ENCODE results near the gene DNAL1. TPM values are rescaled to one million over a fixed set of nuclear protein-coding genes. Genes with fewer than 3 reads are reported as not detected.
"Not testable (repeated sequence)": the region's sequence is repeated elsewhere in the genome, so short reads cannot be mapped to it uniquely, and the experiment has no call there.

The DNAL1 gene
- total RNA-seq, 1 donor from 2014 or later: 14.7 TPM

GRCh38 chr14:73696466-73697400, 51.9 kb downstream of the DNAL1 start:
- no peak for ATAC-seq
- H3K4me3 ChIP-seq: no peak overlapping the region
- DNase-seq: no peak
- H3K27ac ChIP-seq: no peak overlapping the region
- no peaks in the 10 kb centered on the region for H3K27me3 ChIP-seq (ENCODE audit: low read depth)
- no peaks in the 10 kb centered on the region for H3K9me3 ChIP-seq
- no peaks in the 10 kb centered on the region for H3K4me1 ChIP-seq
- TF ChIP-seq, protein P1, sequence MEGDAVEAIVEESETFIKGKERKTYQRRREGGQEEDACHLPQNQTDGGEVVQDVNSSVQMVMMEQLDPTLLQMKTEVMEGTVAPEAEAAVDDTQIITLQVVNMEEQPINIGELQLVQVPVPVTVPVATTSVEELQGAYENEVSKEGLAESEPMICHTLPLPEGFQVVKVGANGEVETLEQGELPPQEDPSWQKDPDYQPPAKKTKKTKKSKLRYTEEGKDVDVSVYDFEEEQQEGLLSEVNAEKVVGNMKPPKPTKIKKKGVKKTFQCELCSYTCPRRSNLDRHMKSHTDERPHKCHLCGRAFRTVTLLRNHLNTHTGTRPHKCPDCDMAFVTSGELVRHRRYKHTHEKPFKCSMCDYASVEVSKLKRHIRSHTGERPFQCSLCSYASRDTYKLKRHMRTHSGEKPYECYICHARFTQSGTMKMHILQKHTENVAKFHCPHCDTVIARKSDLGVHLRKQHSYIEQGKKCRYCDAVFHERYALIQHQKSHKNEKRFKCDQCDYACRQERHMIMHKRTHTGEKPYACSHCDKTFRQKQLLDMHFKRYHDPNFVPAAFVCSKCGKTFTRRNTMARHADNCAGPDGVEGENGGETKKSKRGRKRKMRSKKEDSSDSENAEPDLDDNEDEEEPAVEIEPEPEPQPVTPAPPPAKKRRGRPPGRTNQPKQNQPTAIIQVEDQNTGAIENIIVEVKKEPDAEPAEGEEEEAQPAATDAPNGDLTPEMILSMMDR (IDR thresholded peaks at IDR 0.05): no peak
- intact Hi-C loops (cut with DNase I): no loop called here
- H3K36me3 ChIP-seq: peaks cover 37% of the 10 kb centered on the region

- intact Hi-C loops (cut with DNase I): no loop called here
- Histone ChIP-seq H3K4me1 (no peaks in the 10 kb centered on the region), H3K9me3 (no peaks in the 10 kb centered on the region), H3K4me3 (no peak overlapping the region), H3K27me3 (ENCODE audit: low read depth) (no peaks in the 10 kb centered on the region), H3K27ac (no peak overlapping the region), H3K36me3 (peaks cover 18% of the 10 kb centered on the region)
- ATAC-seq (no peak), DNase-seq (no peak)
- TF ChIP-seq, protein P1 (IDR thresholded peaks at IDR 0.05): no peak
These were observed 55.5 kb downstream of the DNAL1 start for GRCh38 chr14:73700325-73700724.

DNA sequence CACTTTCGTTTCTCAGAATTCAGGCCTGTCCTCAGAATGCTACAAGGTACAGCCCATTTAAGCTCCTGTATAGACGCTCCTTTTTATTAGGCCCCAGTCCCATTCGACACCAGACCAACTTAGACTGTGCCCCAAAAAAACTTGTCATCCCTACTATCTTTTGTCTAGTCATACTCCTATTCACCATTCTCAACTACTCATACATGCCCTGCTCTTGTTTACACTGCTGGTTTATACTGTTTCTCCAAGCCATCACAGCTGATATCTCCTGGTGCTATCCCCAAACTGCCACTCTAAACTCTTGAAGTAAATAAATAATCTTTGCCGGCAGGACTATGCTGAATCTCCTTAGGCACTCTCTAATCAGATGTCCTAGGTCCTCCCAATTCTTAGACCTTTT, 63.3 kb downstream of the DNAL1 start:
- not testable (repeated sequence) for DNase-seq

GRCh38 chr14:73709904-73710469, 65.2 kb downstream of the DNAL1 start:
- DNase-seq (no peak), ATAC-seq (no peak)
- intact Hi-C loops (cut with DNase I): no loop called here
- Histone ChIP-seq H3K4me3 (no peak overlapping the region), H3K4me1 (peaks cover 34% of the 10 kb centered on the region), H3K36me3 (no peaks in the 10 kb centered on the region), H3K27ac (no peak overlapping the region), H3K27me3 (ENCODE audit: low read depth) (no peaks in the 10 kb centered on the region), H3K9me3 (no peaks in the 10 kb centered on the region)
- TF ChIP-seq, protein P1 (IDR thresholded peaks at IDR 0.05): no peak

More for the DNA sequence above, 63.3 kb downstream of the DNAL1 start:
- ATAC-seq; H3K27me3 ChIP-seq (ENCODE audit: low read depth); H3K4me3 ChIP-seq; intact Hi-C loops (cut with DNase I); H3K36me3 ChIP-seq; H3K27ac ChIP-seq; H3K9me3 ChIP-seq: not testable (repeated sequence)
- peaks cover 25% of the 10 kb centered on the region for H3K4me1 ChIP-seq

GRCh38 chr14:73710737-73711136, 66.0 kb downstream of the DNAL1 start:
- ATAC-seq (no peak), DNase-seq (no peak)
- H3K27ac ChIP-seq: no peak overlapping the region
- H3K36me3 ChIP-seq: peaks cover 5% of the 10 kb centered on the region
- TF ChIP-seq, protein P1 (IDR thresholded peaks at IDR 0.05): no peak
- no peaks in the 10 kb centered on the region for H3K27me3 ChIP-seq (ENCODE audit: low read depth)
- H3K4me3 ChIP-seq: no peak overlapping the region
- peaks cover 34% of the 10 kb centered on the region for H3K4me1 ChIP-seq
- no peaks in the 10 kb centered on the region for H3K9me3 ChIP-seq
- intact Hi-C loops (cut with DNase I): no loop called here

DNA sequence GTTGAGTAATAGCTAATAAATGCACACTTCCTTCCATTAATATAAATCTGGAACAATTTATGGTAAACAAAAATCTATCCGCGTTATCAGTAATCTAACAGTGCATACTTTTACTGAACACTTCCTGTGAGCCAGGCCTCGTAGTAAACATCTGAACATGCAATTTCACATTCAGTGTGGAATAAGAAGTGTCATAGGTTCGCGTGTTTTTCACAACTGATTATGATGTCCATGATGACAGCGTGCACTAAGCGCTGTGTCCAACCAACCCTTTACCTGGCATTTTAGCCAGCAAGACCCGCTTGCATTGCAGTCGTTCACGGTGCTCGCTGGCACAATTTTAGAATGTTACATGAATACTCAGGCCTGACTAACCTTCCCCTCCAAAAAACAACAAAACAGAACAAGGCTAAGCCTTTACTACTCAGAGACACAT, 67.3 kb downstream of the DNAL1 start:
- Histone ChIP-seq H3K27ac (peak overlapping the region; percentile 86), H3K9me3 (no peaks in the 10 kb centered on the region), H3K27me3 (ENCODE audit: low read depth) (no peaks in the 10 kb centered on the region), H3K4me1 (peaks cover 34% of the 10 kb centered on the region), H3K4me3 (peak overlapping the region; percentile 88), H3K36me3 (peaks cover 17% of the 10 kb centered on the region)
- TF ChIP-seq, protein P1 (IDR thresholded peaks at IDR 0.05): no peak
- intact Hi-C loops (cut with DNase I): no loop called here
- no peak for DNase-seq
- ATAC-seq: no peak

Data from lower lobe of right lung (tissue), 2 donors.